CD8-positive, alpha-beta memory T cell (primary cell): ENCODE results near the gene CAMK1D. TPM values are rescaled to one million over a fixed set of nuclear protein-coding genes. Genes with fewer than 3 reads are reported as not detected.

ENCODE experiments used
- CTCF ChIA-PET: fragments of 350-600 bp; sonication (Branson Sonifier 250); formaldehyde crosslinking; loops from one replicate; lab custom pipeline; 2021; ENCODE audit warnings: antibody characterized with exemption; lab: Charles Lee
- POLR2A ChIA-PET: fragments of 350-600 bp; sonication (Branson Sonifier 250); formaldehyde crosslinking; loops from one replicate; lab custom pipeline; 2021; ENCODE audit warnings: antibody characterized with exemption; lab: Charles Lee
- DNase-seq, 5 donors: peaks; one replicate each; pipeline versions ENCODE4 v3.0.0 to v3.0.0-alpha.2; 2020 to 2022; ENCODE audit warnings: mixed read lengths in 1 of 5
- H3K27ac ChIP-seq: one replicate; pipeline ENCODE4 v1.7.0; 2013; ENCODE audit warnings: low read depth, mild to moderate bottlenecking, low read length, moderate library complexity
- H3K27me3 ChIP-seq: 2 replicates; pipeline ENCODE4 v1.7.0; 2013; ENCODE audit warnings: low read length, mild to moderate bottlenecking; ENCODE audit not compliant: insufficient read depth, poor library complexity, severe bottlenecking
- H3K36me3 ChIP-seq: 2 replicates; pipeline ENCODE4 v1.7.0; 2013; ENCODE audit warnings: mild to moderate bottlenecking, low read length, moderate library complexity; ENCODE audit not compliant: insufficient read depth
- H3K4me1 ChIP-seq: 2 replicates; pipeline ENCODE4 v1.7.0; 2013; ENCODE audit warnings: mild to moderate bottlenecking, low read length, moderate library complexity; ENCODE audit not compliant: insufficient read depth
- H3K4me3 ChIP-seq: 2 replicates; pipeline ENCODE4 v1.7.0; 2013; ENCODE audit warnings: mild to moderate bottlenecking, low read length
- H3K9me3 ChIP-seq: 2 replicates; pipeline ENCODE4 v1.7.0; 2013; ENCODE audit warnings: mild to moderate bottlenecking, low read length
- H3K27ac Mint-ChIP-seq, 8 donors: one replicate each; pipeline ENCODE4 v1.8.0; 2020 to 2021; ENCODE audit warnings: mixed read lengths in 8 of 8, mild to moderate bottlenecking in 6 of 8, inconsistent platforms in 3 of 8, moderate library complexity in 3 of 8
- H3K27me3 Mint-ChIP-seq, 2 donors: one replicate each; pipeline ENCODE4 v1.8.0; 2020 to 2021; ENCODE audit warnings: mixed read lengths in 2 of 2, mild to moderate bottlenecking in 1 of 2, moderate library complexity in 1 of 2
- H3K36me3 Mint-ChIP-seq, 3 donors: one replicate each; pipeline ENCODE4 v1.8.0; 2020 to 2021; ENCODE audit warnings: mixed read lengths in 3 of 3, inconsistent platforms in 1 of 3, mild to moderate bottlenecking in 1 of 3
- H3K4me1 Mint-ChIP-seq, 3 donors: one replicate each; pipeline ENCODE4 v1.8.0; 2020 to 2021; ENCODE audit warnings: mixed read lengths in 3 of 3, inconsistent platforms in 1 of 3, mild to moderate bottlenecking in 1 of 3
- H3K4me3 Mint-ChIP-seq, 7 donors: one replicate each; pipeline ENCODE4 v1.8.0; 2020 to 2021; ENCODE audit warnings: mixed read lengths in 7 of 7, mild to moderate bottlenecking in 6 of 7, moderate library complexity in 4 of 7, inconsistent platforms in 2 of 7
- H3K9me3 Mint-ChIP-seq, 5 donors: one replicate each; pipeline ENCODE4 v1.8.0; 2020 to 2022; ENCODE audit warnings: mixed read lengths in 5 of 5, mild to moderate bottlenecking in 3 of 5, moderate library complexity in 2 of 5, inconsistent platforms in 1 of 5
- polyA plus RNA-seq: library from polyadenylated mRNA; unstranded; fragments of 300-500 nt; fragmentation: Illumina TruSeq; gene quantifications from one replicate; pipeline ENCODE4 v1.2.3, GENCODE V29; 2021
- total RNA-seq, 2 experiments: library from RNA; stranded (reverse); gene quantifications; one replicate each; pipeline ENCODE4 v1.2.3, GENCODE V29; 2021

CAMK1D gene
- total and polyA plus RNA-seq, 3 experiments from 2014 or later: 8.9 to 15.1 (median 10.0) TPM

- Mint-ChIP-seq H3K27me3 (peaks cover 0 to 1% of the 10 kb centered on the region in 2 donors), H3K27ac (peak overlapping the region in 1 of 8 donors; percentile 43), H3K9me3 (no peaks in the 10 kb centered on the region), H3K36me3 (peaks cover 19 to 36% (median 23%) of the 10 kb centered on the region in 3 donors), H3K4me1 (peaks cover 0 to 1% (median 0%) of the 10 kb centered on the region in 3 donors), H3K4me3 (no peak overlapping the region)
- CTCF ChIA-PET: no interaction called here
- Histone ChIP-seq H3K9me3 (no peaks in the 10 kb centered on the region), H3K36me3 (peaks cover 5% of the 10 kb centered on the region), H3K27ac (no peak overlapping the region), H3K4me1 (no peaks in the 10 kb centered on the region), H3K27me3 (no peaks in the 10 kb centered on the region), H3K4me3 (no peak overlapping the region)
- DNase-seq: no peak
- POLR2A ChIA-PET: no interaction called here
Observed at GRCh38 chr10:12768156-12769100, 419.1 kb downstream of the CAMK1D start.

GRCh38 chr10:12769323-12770044 lies 420.1 kb downstream of the CAMK1D start:
- H3K36me3 Mint-ChIP-seq: peaks cover 19 to 33% (median 23%) of the 10 kb centered on the region in 3 donors
- H3K9me3 ChIP-seq: no peaks in the 10 kb centered on the region
- no peaks in the 10 kb centered on the region for H3K9me3 Mint-ChIP-seq
- no peak overlapping the region for H3K4me3 ChIP-seq
- peak overlapping the region in 1 of 8 donors; percentile 25 for H3K27ac Mint-ChIP-seq
- H3K4me3 Mint-ChIP-seq: no peak overlapping the region
- H3K27me3 ChIP-seq: no peaks in the 10 kb centered on the region
- H3K36me3 ChIP-seq: peaks cover 5% of the 10 kb centered on the region
- no peak overlapping the region for H3K27ac ChIP-seq
- H3K27me3 Mint-ChIP-seq: peaks cover 0 to 1% of the 10 kb centered on the region in 2 donors
- ChIA-PET CTCF (no interaction called here), POLR2A (no interaction called here)
- H3K4me1 ChIP-seq: no peaks in the 10 kb centered on the region
- no peak for DNase-seq
- peaks cover 0 to 1% (median 0%) of the 10 kb centered on the region in 3 donors for H3K4me1 Mint-ChIP-seq

- Mint-ChIP-seq H3K36me3 (peaks cover 23 to 39% (median 24%) of the 10 kb centered on the region in 3 donors), H3K9me3 (no peaks in the 10 kb centered on the region), H3K4me1 (peaks cover 0 to 3% (median 0%) of the 10 kb centered on the region in 3 donors), H3K27me3 (peaks cover 0 to 1% of the 10 kb centered on the region in 2 donors), H3K4me3 (no peak overlapping the region), H3K27ac (no peak overlapping the region)
- Histone ChIP-seq H3K27ac (no peak overlapping the region), H3K36me3 (peaks cover 5% of the 10 kb centered on the region), H3K4me3 (no peak overlapping the region), H3K27me3 (no peaks in the 10 kb centered on the region), H3K4me1 (no peaks in the 10 kb centered on the region), H3K9me3 (no peaks in the 10 kb centered on the region)
- ChIA-PET CTCF (interaction anchor here (1.2 kb wide), 1 partner anchor 10 kb away, joined by 4 read pairs; no protein-coding TSS in a partner anchor), POLR2A (no interaction called here)
- DNase-seq: no peak
Observed at GRCh38 chr10:12771981-12772760, 422.8 kb downstream of the CAMK1D start.

- H3K27ac ChIP-seq: no peak overlapping the region
- Mint-ChIP-seq H3K4me1 (peaks cover 0 to 3% (median 0%) of the 10 kb centered on the region in 3 donors), H3K27ac (peak overlapping the region in 1 of 8 donors; percentile 5), H3K9me3 (no peaks in the 10 kb centered on the region), H3K27me3 (no peaks in the 10 kb centered on the region), H3K36me3 (peaks cover 23 to 38% (median 24%) of the 10 kb centered on the region in 3 donors), H3K4me3 (no peak overlapping the region)
- no peaks in the 10 kb centered on the region for H3K27me3 ChIP-seq
- H3K36me3 ChIP-seq: peaks cover 5% of the 10 kb centered on the region
- no peaks in the 10 kb centered on the region for H3K9me3 ChIP-seq
- DNase-seq: no peak
- ChIA-PET POLR2A (no interaction called here), CTCF (interaction anchor here (1.2 kb wide), 1 partner anchor 9 kb away, joined by 4 read pairs; no protein-coding TSS in a partner anchor)
- no peaks in the 10 kb centered on the region for H3K4me1 ChIP-seq
- no peak overlapping the region for H3K4me3 ChIP-seq
Observed at GRCh38 chr10:12772797-12773587, 423.6 kb downstream of the CAMK1D start.

GRCh38 chr10:12774204-12774894 lies 425.0 kb downstream of the CAMK1D start:
- Histone ChIP-seq H3K36me3 (peaks cover 5% of the 10 kb centered on the region), H3K27me3 (no peaks in the 10 kb centered on the region), H3K4me1 (no peaks in the 10 kb centered on the region), H3K27ac (no peak overlapping the region), H3K9me3 (no peaks in the 10 kb centered on the region), H3K4me3 (no peak overlapping the region)
- CTCF ChIA-PET: no interaction called here
- Mint-ChIP-seq H3K9me3 (no peaks in the 10 kb centered on the region), H3K4me3 (no peak overlapping the region), H3K36me3 (peaks cover 18 to 29% (median 24%) of the 10 kb centered on the region in 3 donors), H3K4me1 (peaks cover 0 to 3% (median 0%) of the 10 kb centered on the region in 3 donors), H3K27ac (peak overlapping the region in 5 of 8 donors; percentile 17 to 89 (median 38)), H3K27me3 (no peaks in the 10 kb centered on the region)
- POLR2A ChIA-PET: no interaction called here
- no peak for DNase-seq

- peaks cover 0 to 7% (median 4%) of the 10 kb centered on the region in 3 donors for H3K4me1 Mint-ChIP-seq
- no peaks in the 10 kb centered on the region for H3K36me3 ChIP-seq
- no peak overlapping the region for H3K27ac ChIP-seq
- no peaks in the 10 kb centered on the region for H3K9me3 Mint-ChIP-seq
- no peaks in the 10 kb centered on the region for H3K9me3 ChIP-seq
- H3K4me3 Mint-ChIP-seq: no peak overlapping the region
- H3K27me3 Mint-ChIP-seq: no peaks in the 10 kb centered on the region
- H3K36me3 Mint-ChIP-seq: peaks cover 0 to 18% (median 16%) of the 10 kb centered on the region in 3 donors
- POLR2A ChIA-PET: no interaction called here
- no peaks in the 10 kb centered on the region for H3K27me3 ChIP-seq
- no peaks in the 10 kb centered on the region for H3K4me1 ChIP-seq
- DNase-seq: no peak
- peak overlapping the region in 1 of 8 donors; percentile 91 for H3K27ac Mint-ChIP-seq
- H3K4me3 ChIP-seq: no peak overlapping the region
- CTCF ChIA-PET: no interaction called here
Observed at GRCh38 chr10:12777840-12778585, 428.7 kb downstream of the CAMK1D start.
